NK-92 treated with Interleukin-12 subunit alpha and Interleukin-12 subunit beta, amount 100 ng/mL, for 24 hours (cell line): ENCODE measurements around the gene BBOX1.
"Not testable (repeated sequence)": the region's sequence is repeated elsewhere in the genome, so short reads cannot be mapped to it uniquely, and the experiment has no call there.

Source experiments
- DNase-seq: peaks from one replicate; lab custom pipeline; 2025; lab: John Stamatoyannopoulos, UW

Gene BBOX1

GRCh38 chr11:27084518-27084917 lies 43.9 kb downstream of the BBOX1 start:
- DNase-seq, result no peak

GRCh38 chr11:27085111-27085510 lies 44.5 kb downstream of the BBOX1 start:
- DNase-seq, result no peak

- DNase-seq, result no peak
These were observed 45.0 kb downstream of the BBOX1 start for GRCh38 chr11:27085605-27086004.

- no peak for DNase-seq
These were observed 46.8 kb downstream of the BBOX1 start for GRCh38 chr11:27087432-27087831.

- no peak for DNase-seq
These were observed 47.7 kb downstream of the BBOX1 start for GRCh38 chr11:27088353-27088752.

- DNase-seq, result no peak
These were observed 49.1 kb downstream of the BBOX1 start for GRCh38 chr11:27089746-27090145.

- DNase-seq, result not testable (repeated sequence)
These were observed 49.8 kb downstream of the BBOX1 start for GRCh38 chr11:27090357-27090948.

- DNase-seq, result no peak
These were observed 53.5 kb downstream of the BBOX1 start for GRCh38 chr11:27094120-27094519.

GRCh38 chr11:27095059-27095458 lies 54.4 kb downstream of the BBOX1 start:
- DNase-seq, result no peak

- DNase-seq, result no peak
These were observed 55.3 kb downstream of the BBOX1 start for GRCh38 chr11:27095887-27096286.

GRCh38 chr11:27097551-27097950 lies 56.9 kb downstream of the BBOX1 start:
- DNase-seq, result no peak

- DNase-seq, result no peak
These were observed 59.9 kb downstream of the BBOX1 start for GRCh38 chr11:27100534-27100933.

GRCh38 chr11:27107548-27107947 lies 66.9 kb downstream of the BBOX1 start:
- DNase-seq, result no peak

GRCh38 chr11:27108809-27109208 lies 68.2 kb downstream of the BBOX1 start:
- no peak for DNase-seq

- DNase-seq, result no peak
These were observed 71.3 kb downstream of the BBOX1 start for GRCh38 chr11:27111896-27112295.

- no peak for DNase-seq
These were observed 72.3 kb downstream of the BBOX1 start for GRCh38 chr11:27112946-27113345.

- no peak for DNase-seq
These were observed 74.5 kb downstream of the BBOX1 start for GRCh38 chr11:27115051-27115650.

GRCh38 chr11:27116684-27117083 lies 76.1 kb downstream of the BBOX1 start:
- no peak for DNase-seq

GRCh38 chr11:27118371-27118770 lies 77.8 kb downstream of the BBOX1 start:
- DNase-seq, result no peak

- DNase-seq, result no peak
These were observed 78.3 kb downstream of the BBOX1 start for GRCh38 chr11:27118949-27119348.

GRCh38 chr11:27119396-27119795 lies 78.8 kb downstream of the BBOX1 start:
- no peak for DNase-seq

- DNase-seq, result no peak
These were observed 79.6 kb downstream of the BBOX1 start for GRCh38 chr11:27120211-27120610.

- DNase-seq, result no peak
These were observed 81.4 kb downstream of the BBOX1 start for GRCh38 chr11:27122001-27122400.
